GM18519 (cell line): ENCODE results near the gene SYAP1.
"Not testable (repeated sequence)": the region's sequence is repeated elsewhere in the genome, so short reads cannot be mapped to it uniquely, and the experiment has no call there.

Experiments
- ATAC-seq: cut with Tn5 transposase; IDR thresholded peaks from one replicate; pipeline ENCODE4 v1.9.1; 2021; ENCODE audit warnings: mild to moderate bottlenecking, moderate library complexity; ENCODE audit not compliant: unreplicated experiment, low FRiP score

The SYAP1 gene

DNA sequence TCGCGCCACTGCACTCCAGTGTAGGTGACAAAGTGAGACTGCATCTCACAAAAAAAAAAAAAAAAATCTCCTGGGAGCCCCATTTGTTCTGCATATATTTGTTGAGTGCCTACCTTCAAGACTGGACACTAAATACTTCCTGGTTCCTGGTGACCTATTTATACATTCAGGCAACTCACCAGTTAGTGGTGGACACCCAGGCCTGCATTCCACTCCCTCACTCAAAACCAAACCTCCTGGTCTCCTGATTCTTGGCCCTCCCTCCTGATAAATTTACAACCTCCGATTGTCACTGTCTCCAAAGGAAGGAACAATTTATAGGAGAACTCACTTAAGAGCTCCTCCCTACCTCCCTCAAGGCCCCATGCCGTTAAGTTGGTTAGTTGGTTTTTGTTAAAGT lies 3.1 kb downstream of the SYAP1 start:
- ATAC-seq: no peak

DNA sequence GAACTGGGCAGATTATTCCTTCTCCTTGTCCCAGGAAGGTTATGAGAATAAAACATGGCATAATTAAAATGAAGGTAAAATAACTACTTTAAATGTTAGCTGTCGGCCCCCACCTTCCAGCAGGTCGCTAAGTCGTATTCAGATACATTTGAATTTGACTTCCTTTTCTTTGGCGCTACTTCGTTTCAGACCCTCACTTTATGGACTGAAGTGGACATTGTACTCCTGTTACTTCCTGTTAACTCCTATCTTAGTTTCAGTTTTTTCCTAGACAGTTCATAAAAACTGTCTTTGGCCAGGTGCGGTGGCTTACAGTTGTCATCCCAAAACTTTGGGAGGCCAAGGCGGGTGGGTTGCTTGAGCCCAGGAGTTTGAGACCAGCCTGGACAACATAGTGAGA lies 5.7 kb downstream of the SYAP1 start:
- no peak for ATAC-seq

DNA sequence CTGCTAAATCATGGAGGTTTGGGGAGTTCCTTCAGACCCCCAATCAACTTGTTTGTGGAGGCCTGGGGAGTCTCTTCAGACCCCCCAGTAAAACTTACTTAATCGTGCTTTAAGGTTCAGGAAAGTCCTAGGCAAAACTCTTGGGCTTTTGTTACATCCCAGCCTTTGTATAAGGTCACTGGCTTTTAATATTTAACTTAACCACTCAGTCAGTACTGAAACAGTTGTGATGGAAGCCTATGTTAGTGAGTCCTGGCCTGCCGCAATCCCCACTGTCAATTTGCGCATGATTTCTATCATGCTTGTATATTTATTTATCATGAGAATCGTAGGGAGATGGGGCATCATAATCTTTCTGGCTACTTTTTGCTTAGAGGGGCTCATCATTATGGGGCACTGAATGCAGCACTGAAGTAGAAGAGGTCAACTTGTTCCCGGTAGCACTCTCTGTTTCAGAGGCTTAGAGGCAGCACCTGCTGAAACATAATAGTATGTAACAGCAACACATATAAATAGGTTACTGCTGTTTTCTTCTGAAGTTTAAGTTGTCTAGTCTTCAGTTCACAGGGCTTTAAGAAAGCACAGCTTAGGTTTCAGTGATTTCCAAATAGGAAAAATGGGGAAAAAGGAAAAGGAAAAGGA lies 7.1 kb downstream of the SYAP1 start:
- ATAC-seq: not testable (repeated sequence)

GRCh38 chrX:16727637-16728036 lies 8.2 kb downstream of the SYAP1 start:
- ATAC-seq: no peak

GRCh38 chrX:16730450-16730849 lies 11.0 kb downstream of the SYAP1 start:
- ATAC-seq: no peak

DNA sequence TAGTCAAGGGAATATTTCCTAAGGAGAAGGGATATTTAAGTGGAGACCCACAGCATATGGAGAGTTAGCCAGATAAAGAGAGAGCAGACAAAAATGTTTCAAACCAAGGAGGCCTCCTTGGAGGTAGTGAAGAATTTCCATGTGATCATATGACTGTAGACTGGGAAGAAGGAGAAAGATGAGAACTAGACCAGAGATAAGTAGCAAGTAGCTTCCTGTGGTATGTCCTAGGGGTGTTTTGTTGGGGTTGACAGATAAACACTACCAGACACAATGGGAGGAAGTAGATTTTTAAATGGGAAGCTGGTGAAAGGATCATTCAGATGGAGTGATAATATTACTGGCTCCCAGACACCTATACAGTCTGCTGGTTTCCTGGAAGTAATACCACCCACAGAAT lies 13.6 kb downstream of the SYAP1 start:
- ATAC-seq: no peak

DNA sequence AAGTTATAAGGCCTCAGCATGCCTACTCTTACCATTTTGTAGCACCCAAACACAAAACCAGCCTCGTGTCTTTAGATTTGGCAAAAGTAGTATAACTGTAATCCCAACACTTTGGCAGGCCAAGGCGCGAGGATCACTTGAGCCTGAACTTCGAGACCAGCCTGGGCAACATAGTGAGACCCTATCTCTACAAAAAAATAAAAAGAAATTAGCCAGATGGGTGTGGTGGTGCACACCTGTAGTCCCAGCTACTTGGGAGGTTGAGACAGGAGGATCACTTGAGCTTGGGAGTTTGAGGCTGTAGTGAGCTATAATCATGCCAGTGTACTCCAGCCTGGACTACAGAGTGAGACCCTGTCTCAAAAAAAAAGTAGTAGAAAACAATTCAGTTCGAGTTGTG lies 17.6 kb downstream of the SYAP1 start:
- no peak for ATAC-seq

- no peak for ATAC-seq
These were observed 20.2 kb downstream of the SYAP1 start for GRCh38 chrX:16739574-16739973.

DNA sequence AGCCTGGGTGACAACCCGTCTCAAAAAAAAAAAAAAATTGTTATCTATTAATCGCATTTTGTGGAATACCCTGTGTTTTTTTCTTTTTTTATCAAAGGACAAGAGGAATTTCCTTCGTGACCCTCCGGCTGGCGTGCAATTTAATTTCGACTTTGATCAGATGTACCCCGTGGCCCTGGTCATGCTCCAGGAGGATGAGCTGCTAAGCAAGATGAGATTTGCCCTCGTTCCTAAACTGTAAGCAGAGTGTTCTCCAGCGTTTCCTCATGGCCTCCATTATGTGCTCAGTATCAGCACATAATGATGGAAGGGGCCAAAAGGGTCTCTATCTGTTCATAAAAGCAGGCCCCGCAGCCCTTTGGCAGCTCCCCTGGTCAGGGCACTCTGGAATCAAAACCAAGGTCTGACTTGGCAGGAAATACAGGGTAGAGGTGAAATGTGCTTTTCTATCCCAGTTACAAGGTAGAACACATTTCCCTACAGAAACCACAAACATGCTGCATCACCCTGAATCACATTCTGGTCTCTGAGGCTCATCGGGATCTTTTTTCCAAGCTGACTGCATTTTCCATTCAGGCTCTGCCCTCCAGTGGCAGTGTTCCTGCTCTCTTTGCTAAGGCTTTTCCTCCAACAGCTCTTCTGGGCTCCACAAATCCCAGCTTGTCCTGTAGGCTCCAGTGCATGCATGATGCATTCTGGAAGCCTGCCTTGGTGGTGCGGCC lies 24.4 kb downstream of the SYAP1 start:
- ATAC-seq: no peak

DNA sequence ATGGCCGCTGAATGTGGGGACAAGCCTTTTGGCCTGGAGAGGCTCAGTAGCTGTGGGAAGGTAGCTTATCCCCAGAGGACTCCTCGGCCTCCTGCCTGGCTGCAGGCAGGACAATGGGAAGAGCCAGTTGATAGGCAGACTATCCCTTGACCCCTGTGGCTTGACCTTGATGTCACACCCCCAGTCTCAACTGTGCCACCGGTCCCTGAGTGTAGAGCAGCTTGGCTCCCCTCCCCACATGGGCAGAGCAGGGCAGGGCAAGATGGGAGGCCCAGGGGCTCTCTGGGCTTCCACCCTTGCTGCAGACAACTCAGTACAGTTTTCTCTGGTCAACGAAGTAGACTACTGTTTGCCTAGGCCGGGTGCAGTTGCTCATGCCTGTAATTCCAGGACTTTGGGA lies 25.7 kb downstream of the SYAP1 start:
- ATAC-seq: no peak

GRCh38 chrX:16745659-16746058 lies 26.2 kb downstream of the SYAP1 start:
- no peak for ATAC-seq

GRCh38 chrX:16748425-16748824 lies 29.0 kb downstream of the SYAP1 start:
- ATAC-seq: no peak

DNA sequence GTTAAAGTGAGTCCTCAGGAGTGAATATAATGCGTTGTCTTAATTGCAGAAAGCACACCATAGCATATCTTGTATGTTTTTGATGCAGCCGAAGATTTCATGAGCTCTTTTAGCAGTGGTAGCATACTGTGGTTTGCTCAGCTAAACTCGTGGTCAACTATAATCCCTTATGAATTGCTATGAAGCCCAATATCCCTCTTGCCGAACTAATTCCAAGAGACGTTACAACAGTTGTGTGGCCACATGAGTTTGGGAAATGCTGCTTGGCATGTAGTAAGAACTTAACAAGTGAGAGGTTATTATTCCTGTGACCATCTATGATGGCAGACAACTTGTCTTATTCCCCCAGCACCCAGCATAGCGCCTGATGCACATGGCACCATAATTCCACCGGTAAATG lies 30.7 kb downstream of the SYAP1 start:
- no peak for ATAC-seq

GRCh38 chrX:16754019-16754418 lies 34.6 kb downstream of the SYAP1 start:
- ATAC-seq: no peak

DNA sequence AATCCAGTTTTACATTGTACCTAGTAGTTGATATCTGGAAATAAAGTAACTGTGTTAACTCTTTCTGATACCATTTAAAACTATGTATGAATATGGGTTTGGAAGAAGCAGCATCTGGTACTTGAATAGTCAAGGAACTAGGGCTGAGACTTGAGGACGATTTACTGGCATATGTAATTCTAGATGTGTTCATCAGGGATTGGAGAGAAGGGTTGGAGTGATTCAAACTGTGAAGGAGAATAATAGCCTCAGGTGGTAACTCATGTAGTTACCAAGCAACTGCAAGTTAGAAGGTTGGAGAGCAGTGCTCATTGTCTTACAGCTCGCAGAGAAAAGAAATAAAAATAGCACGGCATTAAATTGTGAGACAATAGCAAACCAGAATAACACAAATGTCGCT lies 37.3 kb downstream of the SYAP1 start:
- no peak for ATAC-seq

GRCh38 chrX:16761500-16761899 lies 42.1 kb downstream of the SYAP1 start:
- not testable (repeated sequence) for ATAC-seq

DNA sequence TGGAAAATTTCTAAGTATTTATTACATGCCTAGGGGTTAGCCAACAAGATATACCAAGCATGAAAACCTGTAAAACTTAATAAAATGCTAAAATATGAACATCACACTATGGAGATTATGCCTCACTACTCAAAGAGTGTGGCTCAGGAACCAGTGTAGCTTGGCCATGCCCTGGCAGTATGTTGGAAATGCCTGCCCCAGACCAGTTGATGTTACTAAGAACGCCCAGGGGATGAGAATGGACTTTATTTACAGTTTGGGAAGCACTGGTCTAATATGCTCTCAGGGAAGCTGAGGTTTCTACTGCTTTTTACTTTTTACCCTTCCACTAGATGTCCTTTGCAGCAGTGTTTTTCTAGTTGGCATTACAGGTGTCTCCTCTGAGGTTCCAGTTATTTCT lies 43.2 kb downstream of the SYAP1 start:
- no peak for ATAC-seq

DNA sequence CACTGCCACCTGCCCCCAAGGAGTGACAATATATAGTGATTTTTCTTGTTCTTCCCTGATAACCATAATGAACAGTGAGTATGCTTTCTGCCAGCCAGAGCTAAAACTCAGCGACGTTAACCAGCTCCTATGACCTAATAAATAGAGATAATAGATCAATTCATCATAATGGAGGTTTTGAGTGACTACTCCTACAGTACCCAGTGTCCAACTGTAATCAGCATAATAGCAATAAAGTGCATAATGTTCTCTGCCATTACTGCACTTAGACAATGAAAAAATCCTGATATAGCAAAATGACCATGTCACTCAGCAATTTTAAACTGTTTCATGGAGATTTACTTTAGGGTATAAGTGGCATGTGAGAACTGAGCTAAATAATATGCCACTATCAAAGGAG lies 46.2 kb downstream of the SYAP1 start:
- no peak for ATAC-seq

DNA sequence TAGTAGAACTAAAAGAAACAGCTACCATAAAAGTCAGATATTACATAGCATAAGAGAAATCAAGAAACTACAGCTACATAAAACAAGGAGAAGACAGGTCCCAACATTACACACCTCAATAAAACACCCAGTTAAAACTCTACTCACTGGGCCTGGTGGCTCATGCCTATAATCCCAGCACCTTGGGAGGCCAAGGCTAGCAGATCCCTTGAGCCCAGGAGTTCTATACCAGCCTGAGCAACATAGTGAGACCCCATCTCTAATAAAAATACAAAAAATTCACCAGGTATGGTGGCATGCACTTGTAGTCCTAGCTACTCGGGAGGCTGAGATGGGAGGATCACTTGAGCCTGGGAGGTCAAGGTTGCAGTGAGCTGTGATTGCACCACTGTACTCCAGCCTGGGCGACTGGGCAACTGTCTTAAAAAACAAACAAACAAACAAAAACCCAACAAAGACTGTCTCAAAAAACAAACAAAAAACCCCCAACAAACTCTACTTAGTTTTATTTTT lies 51.6 kb downstream of the SYAP1 start:
- ATAC-seq: no peak

GRCh38 chrX:16771483-16772398 lies 52.3 kb downstream of the SYAP1 start:
- ATAC-seq: no peak

- ATAC-seq: no peak
These were observed 53.0 kb downstream of the SYAP1 start for GRCh38 chrX:16772460-16772859.
